NCI-H187 treated with DMSO at 0.1 percent for 48 hours (cell line): Measurements from ENCODE around the gene BTBD19.
A peak's percentile ranks its signal among the peaks of the same experiment; 100 is the strongest.
"Not testable (repeated sequence)": the region's sequence is repeated elsewhere in the genome, so short reads cannot be mapped to it uniquely, and the experiment has no call there.

Experiments
- DNase-seq: peaks from one replicate; lab custom pipeline; 2025; lab: John Stamatoyannopoulos, UW

BTBD19 gene

DNA sequence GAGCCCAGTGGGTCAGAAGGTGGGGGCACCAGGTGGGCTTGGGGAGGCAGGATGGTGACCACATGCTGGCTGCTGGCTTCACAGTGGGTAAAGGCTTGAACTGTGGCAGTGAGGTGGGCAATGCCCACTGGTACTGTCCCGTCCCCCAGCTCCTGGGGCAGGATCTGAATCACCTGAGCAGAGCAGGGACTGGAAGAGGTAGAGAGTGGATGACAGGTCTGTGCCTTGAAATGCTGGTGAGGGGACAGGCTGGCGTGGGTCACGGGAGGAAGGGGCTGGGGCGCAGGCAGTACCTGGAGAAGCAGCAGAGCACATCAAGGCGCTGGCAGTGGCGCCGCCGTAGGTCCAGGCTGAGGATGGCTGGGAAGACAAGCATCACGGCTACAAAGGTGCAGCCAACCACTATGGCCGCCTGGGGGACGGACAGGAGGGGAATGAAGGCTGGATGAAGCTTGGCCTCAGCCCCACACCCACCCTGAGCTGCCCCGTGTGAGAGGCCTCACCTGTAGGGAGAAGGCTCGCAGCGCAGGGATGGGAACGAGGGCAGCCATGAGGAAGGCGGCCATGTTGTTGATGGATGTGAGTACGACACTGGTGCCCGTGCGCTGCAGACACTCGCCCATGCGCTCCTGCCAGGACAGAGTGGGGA lies 19.8 kb downstream of the BTBD19 start:
- no peak for DNase-seq

DNA sequence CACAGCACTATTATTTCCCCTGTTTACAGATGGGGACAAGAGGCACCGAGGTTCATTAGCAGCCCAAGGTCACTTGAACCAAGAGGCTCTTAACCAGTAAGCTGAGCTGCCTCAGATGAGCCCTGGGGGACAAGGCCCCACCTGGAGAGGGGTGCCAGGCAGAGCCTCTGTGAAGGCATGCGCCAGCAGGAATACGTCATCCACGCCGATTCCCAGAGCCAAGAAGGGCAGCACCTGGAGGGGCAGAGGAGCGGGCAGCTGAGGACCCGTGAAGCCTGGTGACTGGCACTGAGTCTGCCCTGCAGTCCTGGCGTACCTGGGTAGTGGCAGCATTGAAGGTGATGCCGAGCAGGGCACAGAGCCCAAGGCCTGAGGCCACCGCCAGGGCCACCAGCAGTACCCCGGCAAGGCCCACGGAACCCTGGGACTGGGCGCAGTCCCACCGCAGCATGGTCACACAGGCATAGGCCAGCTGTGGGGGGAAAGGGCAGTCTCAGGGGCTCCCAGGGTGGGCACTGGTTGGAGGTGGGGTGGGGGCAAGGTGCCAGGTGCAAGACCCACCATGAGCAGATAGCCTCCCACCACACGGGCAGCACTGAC lies 20.6 kb downstream of the BTBD19 start:
- DNase-seq: no peak

DNA sequence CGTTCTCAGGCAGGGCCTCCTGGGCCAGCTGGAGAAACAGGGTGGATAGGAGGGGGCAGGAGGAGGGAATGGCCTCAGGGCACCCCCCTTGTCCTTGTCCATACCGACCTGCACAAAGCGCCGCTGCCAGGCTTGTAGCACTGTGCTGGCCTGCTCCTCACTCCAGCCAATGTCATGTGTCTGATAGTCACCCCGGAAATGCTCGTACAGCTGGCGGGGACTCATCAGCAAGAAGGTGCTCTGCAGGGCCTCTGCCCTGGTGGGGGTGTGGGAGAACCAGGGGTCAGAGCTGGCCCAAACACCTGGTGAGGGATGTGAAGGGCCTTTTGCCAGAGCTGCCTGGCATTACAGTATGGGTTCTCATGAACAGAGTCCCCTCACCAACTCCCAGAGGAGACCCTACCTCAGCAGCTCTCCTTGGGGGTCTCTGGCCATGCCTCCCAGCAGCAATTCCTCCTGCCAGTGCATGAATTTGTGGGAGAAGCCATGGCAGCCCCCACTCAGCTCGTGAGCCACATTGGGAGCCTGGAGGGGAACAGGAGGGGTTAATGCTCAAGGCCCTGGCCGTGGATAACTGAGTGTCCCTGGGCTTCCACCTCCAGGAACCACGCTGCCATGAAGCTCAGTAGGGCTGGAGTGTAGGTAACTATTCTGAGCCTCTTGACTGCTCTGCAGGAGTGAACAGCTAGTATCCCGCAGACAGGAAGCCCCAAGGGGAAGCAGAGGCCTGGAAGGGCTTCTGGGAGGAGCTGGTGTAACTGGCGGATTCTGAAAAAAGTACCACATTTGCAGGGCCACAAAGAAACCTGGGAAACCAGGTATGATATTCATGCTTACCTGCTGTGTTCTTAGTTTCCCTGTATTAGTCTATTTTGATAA lies 21.4 kb downstream of the BTBD19 start:
- no peak for DNase-seq

DNA sequence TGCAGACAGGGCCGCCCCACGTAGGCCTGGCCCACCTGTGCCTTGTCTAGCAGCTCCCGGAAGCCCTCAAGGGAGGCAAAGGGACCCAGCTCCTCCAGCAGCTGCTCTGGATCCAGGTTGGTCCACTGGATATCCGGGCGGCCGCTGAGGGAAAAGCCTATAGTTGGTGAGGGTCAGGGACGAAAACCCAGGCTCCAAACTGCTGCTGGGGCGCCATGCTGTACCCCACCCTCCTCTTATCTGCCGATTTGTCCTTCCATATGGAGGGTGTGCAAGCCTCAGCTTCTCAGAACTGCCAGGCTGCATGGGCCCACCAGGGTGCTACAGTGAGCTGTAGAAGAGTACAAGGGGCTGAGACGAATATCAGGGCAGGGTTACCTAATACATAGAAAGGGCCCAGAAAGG lies 22.6 kb downstream of the BTBD19 start:
- no peak for DNase-seq

DNA sequence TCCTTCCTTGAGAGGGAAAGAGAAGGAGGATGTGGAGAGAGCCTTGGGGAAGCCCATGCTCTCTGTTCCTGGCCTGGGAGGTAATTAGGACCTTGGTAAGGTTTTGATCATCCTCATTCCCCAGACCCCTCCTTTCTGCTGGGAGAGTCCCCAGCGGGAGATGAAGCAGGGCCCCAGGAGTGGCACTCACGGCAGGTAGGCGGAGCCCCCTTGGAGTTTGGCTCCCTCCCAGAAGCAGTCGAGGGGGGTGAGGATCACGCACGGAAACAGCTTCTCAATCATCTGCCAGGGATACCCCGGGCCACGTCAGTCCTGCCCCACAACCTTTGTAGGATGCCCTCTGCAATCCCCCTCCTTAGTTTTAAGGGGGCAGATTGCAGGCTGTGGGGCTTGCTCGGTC lies 23.2 kb downstream of the BTBD19 start:
- DNase-seq: no peak

DNA sequence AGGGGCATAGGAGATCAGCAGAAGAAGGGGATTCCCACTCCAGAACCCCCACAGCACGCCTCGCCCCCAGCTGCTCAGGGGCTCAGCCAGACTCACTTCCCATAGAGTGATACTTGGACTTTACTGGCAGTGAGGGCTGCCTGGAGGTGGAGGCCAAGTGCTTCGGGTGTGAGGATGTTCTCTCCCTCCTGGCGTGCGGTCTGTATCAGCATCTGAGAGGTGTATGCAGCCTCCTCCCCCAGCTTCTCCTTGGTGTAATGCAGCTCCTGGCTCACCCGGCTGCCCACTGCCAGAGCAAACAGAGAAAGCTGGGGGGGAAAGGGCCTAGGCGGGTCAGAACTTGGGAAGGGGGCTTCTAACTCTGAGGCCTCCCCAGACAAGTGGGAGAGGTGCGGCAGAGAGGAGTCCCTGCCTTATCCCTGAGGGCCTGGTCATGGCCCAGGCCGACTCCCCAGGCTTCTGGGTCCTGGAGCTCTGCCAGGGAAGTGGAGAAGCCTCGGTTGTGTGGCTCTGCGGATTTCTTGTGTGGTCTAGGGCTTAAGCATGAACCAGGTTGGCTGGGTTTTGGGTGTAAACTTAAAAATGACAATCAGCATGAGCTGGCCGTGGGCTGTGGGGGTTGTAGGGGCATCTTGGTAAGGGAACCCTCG lies 23.9 kb downstream of the BTBD19 start:
- DNase-seq: no peak

DNA sequence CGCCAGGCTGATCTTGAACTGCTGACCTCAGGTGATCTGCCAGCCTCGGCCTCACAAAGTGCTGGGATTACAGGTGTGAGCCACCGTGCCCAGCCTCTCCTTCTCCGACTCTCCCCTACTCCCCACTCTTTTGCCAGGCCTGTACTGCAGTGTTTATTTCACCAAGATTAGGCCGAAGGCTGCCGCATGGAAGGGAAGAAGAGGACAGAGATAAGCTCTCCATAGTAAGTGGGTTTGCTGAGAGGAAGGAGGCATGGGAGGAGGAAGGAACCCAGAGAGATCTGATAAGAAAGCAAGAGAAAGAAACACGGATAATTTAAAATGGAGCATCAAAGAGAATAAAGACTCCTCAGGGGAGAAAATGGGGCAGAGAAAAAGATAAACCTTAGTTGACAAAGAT lies 26.0 kb downstream of the BTBD19 start:
- no peak for DNase-seq

DNA sequence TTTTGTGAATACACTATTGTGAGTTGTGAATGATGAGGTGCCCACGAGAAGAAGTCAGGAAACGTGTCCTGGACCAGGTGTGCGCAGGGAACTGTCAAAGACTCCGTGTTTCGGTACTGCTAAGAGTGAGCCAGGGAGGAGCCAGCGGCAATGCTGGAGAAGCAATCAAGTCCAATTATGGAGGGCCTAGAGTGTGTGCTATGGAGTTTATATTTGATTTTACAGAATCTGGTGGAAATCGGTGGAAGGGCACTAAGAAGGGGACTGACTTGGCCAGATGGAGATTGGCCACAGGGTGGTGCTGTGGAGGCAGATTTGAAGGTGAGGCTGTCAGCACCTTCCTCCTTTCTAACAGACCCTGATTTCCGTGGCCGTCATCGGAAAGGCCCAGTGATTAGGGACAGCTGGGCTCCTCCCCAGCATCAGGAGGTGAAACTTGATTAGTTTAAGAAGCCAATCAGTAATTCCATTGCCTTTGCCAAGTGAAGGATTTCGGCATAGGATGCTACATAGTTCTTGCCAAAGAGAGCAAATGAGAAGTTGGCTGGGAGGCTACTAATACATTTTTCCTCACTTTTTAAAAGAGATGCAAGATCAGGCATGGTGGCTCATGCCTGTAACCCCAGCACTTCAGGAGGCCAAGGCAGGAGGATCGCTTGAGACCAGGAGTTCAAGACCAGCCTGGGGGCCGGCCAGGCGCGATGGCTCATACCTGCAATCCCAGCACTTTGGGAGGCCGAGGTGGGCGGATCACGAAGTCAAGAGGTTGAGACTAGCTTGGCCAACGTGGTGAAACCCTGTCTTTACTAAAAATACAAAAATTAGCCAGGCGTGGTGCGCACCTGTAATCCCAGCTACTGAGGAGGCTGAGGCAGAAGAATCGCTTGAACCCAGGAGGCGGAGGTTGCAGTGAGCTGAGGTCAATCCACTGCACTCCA lies 27.7 kb downstream of the BTBD19 start:
- peak; percentile 25 for DNase-seq

DNA sequence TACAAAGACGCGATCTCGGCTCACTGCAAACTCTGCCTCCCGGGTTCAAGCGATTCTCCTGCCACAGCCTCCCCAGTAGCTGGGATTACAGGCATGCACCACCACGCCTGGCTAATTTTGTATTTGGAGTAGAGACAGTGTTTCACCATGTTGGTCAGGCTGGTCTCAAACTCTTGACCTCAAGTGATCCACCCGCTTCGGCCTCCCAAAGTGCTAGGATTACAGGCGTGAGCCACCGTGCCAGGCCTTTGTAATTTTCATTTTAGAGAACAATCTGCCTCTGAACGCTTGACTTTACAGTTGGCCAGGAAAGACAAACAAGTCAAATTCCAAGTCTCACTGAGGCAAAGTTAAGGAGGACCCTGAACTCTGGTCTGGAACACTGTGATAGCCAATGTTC lies 30.0 kb downstream of the BTBD19 start:
- DNase-seq: not testable (repeated sequence)

DNA sequence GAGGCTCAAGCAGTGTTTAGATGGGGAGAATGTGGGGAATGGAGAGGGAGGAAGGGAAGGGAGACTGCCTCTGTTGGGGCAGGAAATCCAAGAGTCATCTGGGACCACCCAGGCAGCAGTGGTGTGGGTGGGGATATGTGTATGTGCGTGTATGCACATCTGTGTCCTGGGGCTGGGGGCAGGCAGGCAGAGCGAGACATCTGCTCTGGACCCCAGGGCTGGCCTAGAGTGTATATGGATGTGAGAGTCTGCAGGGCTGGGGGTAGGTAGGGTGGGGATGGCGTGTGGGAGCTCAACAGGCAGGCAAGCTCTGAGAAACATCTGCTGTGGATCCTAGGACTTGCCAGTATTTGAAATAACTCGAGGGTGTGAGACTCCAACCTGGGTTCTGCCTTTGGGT lies 31.3 kb downstream of the BTBD19 start:
- no peak for DNase-seq

DNA sequence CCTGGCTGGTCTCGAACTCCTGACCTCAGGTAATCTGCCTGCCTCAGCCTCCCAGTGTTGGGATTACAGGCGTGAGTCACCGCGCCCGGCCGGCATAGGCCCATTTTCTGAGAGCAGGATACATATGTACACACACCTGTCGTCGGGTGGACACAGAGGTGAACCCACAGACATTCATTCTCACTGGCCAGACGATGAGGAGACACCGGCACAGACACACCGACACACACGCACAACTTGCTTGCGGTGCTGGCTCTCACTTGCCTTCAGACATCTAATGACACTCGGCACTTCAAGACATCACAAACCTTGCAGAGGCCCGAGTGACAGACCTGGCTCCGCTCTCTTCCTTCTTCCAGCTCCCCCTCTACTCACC lies 34.2 kb downstream of the BTBD19 start:
- DNase-seq: no peak

DNA sequence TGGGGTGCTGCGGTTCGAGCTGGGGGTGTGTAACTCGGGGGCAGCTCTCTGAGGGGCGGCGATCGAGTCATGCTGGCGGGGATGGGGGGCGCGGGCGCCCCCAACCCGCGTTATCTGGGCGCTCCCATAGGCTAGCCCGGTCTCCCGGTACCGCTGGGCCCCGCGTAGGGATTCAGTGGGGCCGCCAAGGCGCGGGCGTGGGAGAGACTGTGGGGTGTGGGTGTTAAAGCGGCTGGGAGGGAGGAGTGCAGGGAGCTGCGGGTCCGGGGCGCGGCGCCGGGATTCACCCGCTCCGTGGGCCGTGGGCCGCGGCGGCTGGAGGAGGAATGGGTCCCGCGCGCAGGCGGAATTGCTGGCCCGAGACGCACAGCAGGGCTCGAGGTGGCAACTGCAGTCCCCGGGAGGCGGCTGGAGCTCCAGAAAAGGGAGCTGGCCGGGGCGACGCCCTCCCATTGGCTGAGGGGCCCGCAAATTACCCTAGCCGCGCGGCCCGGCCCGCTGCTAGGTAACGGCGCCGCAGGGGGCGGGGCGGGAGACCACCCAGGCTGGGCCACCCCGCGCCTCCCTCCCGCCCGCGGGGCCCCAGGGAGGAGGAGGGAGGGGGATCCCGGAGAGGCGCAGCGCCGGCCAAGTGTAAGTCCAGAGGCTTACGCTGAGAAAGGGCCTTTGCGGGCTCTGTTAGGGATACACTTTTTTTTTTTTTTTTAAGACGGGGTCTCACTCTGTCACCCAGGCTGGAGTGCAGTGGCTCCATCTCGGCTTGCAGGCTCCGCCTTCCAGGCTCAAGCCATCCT lies 34.7 kb downstream of the BTBD19 start, which contains the start of gene PTCH2:
TSS of gene PTCH2 (minus strand) at position 392 of the 794 bp plus-strand sequence. CDS start at position 71, 321 bp downstream.
- DNase-seq: no peak

DNA sequence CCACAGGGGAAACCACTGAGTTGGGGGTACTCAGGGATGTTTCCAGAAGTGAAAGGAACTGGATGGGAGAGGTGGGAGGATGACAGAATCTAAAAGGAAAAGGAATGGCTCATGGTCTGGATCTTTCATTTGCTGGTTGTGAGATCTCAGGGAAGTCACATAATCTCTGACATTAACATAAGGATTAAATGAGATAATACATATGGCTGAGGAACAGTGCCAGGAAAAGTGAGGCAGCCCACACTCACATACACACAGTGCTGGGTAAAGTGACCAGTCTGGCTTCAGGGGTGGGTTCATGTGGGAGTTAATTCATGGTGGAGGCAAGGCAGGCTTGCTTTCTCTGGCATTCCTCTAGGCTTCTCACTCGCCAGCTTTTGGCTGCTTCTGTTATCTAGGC lies 38.7 kb downstream of the BTBD19 start:
- no peak for DNase-seq

DNA sequence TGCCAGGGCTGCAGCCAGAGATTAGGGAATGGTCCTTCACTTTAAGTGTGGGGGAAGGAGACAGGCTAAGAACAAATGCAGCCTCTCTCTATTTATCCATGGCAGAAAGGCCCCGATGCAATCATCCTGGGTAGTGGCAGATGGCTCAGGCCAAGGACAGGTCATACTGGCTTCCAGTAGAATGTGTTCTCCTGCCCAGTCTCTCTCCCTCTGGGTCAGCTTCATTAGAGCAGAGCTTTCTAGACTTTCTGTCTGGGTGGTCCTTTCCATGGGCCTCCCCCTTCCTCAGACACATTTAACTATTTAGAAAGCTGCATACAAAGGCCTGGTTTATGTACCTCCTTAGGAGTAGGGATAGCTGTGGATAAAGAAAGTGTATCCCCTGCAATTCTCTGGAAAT lies 39.5 kb downstream of the BTBD19 start:
- DNase-seq: no peak

DNA sequence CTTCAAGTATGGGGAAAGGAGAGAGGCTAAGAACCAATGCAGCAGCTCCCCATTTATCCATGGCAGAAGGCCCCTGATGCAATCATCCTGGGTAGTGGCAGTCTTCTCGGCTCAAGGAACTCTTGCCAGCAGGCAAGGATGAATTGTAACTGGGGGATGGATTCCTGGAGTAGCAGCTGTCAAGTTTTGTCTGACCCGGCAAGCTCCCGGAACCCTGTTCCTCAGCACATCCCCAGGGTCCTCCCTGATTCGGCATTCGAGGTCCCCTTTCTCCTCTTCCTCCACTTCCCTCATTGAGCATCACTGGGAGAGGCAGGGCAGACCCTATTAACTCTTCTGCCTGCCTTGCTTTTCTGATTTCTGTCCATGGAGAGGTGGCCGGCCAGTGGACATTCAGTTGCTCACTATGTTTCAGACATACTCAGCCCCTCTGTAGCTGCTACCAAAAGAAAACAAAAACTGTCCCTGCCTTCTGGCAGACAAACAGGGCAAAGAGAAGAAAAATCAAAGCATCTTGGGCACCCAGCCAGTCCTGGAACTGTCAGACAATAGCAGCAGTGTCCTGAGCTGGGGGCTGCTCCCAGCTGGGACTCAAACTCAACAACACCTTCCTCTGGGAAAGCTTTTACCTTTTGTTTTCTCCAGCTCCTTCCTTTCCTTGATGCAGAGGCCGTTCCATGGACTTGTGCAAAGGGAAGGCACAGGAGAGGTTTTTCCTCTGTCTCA lies 40.3 kb downstream of the BTBD19 start:
- DNase-seq: no peak

DNA sequence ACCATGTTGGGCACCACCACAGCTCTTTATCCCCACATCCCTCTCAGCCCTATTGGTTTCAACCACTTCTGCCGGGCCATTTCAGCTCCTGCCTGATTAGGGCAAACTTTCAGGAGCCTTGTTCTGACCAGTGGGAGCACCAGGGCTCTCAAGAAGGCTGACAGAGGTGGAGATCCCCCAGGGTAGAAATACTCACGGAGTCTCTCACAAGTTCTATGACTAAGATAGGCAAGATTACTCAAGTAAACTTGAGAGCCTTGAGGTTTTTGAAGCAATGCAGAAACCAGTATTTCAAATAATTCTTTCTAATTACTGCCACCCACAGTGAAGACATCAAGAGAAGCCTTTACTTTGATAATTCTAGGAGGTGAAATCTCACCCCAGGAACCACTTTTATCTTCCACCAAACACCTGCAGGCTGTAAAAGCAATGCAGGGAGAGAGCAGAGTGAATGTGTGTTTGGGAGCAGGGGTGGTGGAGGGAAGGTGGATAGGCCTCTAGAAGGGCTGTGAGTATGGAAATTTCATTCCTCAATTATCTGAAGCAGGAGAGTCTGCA lies 41.3 kb downstream of the BTBD19 start:
- DNase-seq: no peak

DNA sequence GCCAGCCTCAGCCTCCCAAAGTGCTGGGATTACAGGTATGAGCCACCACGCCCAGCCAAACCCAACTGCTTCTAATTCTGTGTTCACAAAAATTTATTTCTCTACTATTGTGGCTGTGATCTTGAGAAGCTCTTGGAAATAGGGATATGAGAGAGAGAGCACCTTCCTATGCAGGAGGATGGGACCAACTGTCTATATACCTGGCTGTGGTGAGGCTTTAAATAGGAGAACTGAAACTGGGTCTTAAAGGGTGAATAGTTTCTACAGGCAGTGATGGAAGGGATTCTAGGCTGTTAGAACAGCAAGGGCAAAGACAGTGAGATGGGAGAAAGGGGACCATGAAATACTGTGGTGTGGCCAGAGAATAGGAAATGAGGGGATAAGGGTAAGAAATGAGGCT lies 43.0 kb downstream of the BTBD19 start:
- no peak for DNase-seq

DNA sequence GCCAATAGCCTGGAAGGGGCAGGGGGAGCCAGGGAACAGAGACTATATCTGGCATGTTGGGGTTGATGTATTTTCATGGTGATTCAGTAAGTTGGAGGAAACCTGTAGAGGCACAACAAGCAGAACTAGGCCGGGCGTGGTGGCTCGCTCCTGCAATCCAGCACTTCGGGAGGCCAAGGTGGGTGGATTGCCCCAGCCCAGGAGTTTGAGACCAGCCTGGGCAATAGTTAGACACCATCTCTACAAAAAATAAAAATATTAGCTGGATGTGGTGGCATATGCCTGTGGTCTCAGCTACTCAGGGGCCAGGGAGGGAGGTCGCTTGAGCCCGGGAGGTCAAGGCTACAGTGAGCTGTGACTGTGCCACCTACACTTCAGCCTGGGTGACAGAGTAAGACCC lies 44.9 kb downstream of the BTBD19 start:
- DNase-seq: no peak

DNA sequence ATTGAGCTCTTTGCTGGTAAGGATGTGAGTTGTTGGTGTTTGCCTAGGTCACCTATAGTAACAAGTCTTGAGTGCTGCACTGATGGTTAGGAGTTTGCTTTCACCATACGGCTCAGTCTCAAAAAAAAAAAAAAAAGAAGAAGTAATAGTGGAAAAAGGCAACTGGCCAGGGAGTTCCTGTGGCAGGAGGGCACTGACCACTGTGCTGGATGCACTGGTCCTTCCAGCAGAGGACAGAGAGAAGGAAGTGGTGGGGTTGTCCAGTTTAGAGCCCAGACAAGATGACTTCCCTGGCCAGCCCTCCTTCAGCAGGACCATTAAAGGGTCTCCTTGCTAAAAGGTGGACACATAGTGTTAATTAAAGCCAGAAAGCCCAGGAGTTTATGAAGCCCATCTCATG lies 46.6 kb downstream of the BTBD19 start:
- DNase-seq: no peak

DNA sequence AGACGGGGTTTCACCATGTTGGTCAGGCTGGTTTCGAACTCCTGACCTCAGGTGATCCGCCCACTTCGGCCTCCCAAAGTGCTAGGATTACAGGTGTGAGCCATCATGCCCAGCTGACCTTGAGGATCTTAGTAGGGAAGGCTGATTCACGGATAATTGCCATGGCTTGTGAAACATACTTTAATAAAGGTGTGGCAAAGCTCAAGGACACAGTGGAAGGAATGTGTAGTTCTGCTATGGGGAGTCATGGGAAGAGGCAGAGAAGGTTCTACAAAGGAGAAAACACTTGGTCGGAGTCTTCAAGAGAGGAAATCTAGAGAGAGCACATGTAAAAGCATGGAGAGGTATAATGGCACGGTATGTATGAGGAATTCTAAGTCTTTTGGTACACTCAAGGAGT lies 47.4 kb downstream of the BTBD19 start:
- DNase-seq: no peak
